Measurements from ENCODE around the gene VASP.
A peak's percentile ranks its signal among the peaks of the same experiment; 100 is the strongest.

Gene VASP

GRCh38 chr19:45475537-45476291 lies 31.6 kb upstream of the VASP start:
- DNase-seq (ENCODE audit: low read depth), result no peak
- H3K4me3 ChIP-seq (ENCODE audit: low read depth, low read length), result no peak overlapping the region
- TF ChIP-seq MYC (IDR thresholded peaks at IDR 0.05; ENCODE audit: low read depth, low read length), result no peak
- no peak for TF ChIP-seq MAX (IDR thresholded peaks at IDR 0.05; ENCODE audit: low read depth, low read length)
- TF ChIP-seq CTCF (IDR thresholded peaks at IDR 0.05; ENCODE audit: low read depth, low read length), result no peak
- no peak for TF ChIP-seq POLR2A (IDR thresholded peaks at IDR 0.05; ENCODE audit: extremely low read depth, insufficient read length)

- no peak for TF ChIP-seq POLR2A (IDR thresholded peaks at IDR 0.05; ENCODE audit: extremely low read depth, insufficient read length)
- TF ChIP-seq MAX (IDR thresholded peaks at IDR 0.05; ENCODE audit: low read depth, low read length), result no peak
- TF ChIP-seq MYC (IDR thresholded peaks at IDR 0.05; ENCODE audit: low read depth, low read length), result no peak
- TF ChIP-seq CTCF (IDR thresholded peaks at IDR 0.05; ENCODE audit: low read depth, low read length), result no peak
- H3K4me3 ChIP-seq (ENCODE audit: low read depth, low read length), result no peak overlapping the region
- DNase-seq (ENCODE audit: low read depth), result no peak
Measured at GRCh38 chr19:45476304-45476703, 31.0 kb upstream of the VASP start.

GRCh38 chr19:45477186-45477585 lies 30.1 kb upstream of the VASP start:
- TF ChIP-seq CTCF (IDR thresholded peaks at IDR 0.05; ENCODE audit: low read depth, low read length), result no peak
- DNase-seq (ENCODE audit: low read depth), result no peak
- no peak overlapping the region for H3K4me3 ChIP-seq (ENCODE audit: low read depth, low read length)

- peak overlapping the region; percentile 69 for H3K4me3 ChIP-seq (ENCODE audit: low read depth, low read length)
- peak; percentile 7 for DNase-seq (ENCODE audit: low read depth)
- TF ChIP-seq MAX (IDR thresholded peaks at IDR 0.05; ENCODE audit: low read depth, low read length) (no peak), CTCF (IDR thresholded peaks at IDR 0.05; ENCODE audit: low read depth, low read length) (no peak), POLR2A (IDR thresholded peaks at IDR 0.05; ENCODE audit: extremely low read depth, insufficient read length) (no peak), MYC (IDR thresholded peaks at IDR 0.05; ENCODE audit: low read depth, low read length) (no peak)
Measured at GRCh38 chr19:45477713-45478453, 29.4 kb upstream of the VASP start.

GRCh38 chr19:45478454-45479238 lies 28.6 kb upstream of the VASP start:
- peak overlapping the region; percentile 69 for H3K4me3 ChIP-seq (ENCODE audit: low read depth, low read length)
- 0 out of 2 replicates have a peak, but pooled peaks have one; percentile 8 for TF ChIP-seq MAX (IDR thresholded peaks at IDR 0.05; ENCODE audit: low read depth, low read length)
- TF ChIP-seq POLR2A (IDR thresholded peaks at IDR 0.05; ENCODE audit: extremely low read depth, insufficient read length), result no peak
- peak; percentile 68 for TF ChIP-seq CTCF (IDR thresholded peaks at IDR 0.05; ENCODE audit: low read depth, low read length)
- TF ChIP-seq MYC (IDR thresholded peaks at IDR 0.05; ENCODE audit: low read depth, low read length), result peak; percentile 13; the same call in 1 of the 2 replicates
- peak; percentile 89 for DNase-seq (ENCODE audit: low read depth)
